Measurements from ENCODE around the gene GALNT18.

The GALNT18 gene

GRCh38 chr11:11436715-11437313 lies 185.0 kb downstream of the GALNT18 start:
- DNase-seq = no peak
- in situ Hi-C loops (cut with HindIII; ENCODE audit: low pct_ligation_motif_present, low pct_unique_long_range_greater_than_20kb, low sequenced_read_pairs) = no loop called here

DNA sequence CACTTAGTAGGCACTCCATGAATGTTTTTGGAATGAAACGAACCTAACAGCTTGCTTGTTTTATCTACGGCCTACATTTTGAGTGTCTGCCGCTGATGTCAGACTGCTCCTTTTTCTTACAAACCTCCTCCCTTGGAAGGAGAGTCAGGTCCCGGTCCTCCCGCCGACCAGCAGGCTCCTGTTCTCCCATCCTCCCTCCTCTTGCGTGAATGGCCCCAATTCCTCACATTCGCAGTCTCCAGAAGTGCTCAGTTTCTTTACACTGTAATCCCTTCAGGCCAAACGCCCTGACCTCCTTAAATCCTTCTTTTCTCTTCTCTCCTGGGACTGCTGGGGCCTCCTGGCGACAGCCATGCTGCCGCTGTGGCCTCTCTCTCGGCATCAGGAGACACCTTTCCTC lies 186.2 kb downstream of the GALNT18 start:
- no peak for DNase-seq
- in situ Hi-C loops (cut with HindIII; ENCODE audit: low pct_ligation_motif_present, low pct_unique_long_range_greater_than_20kb, low sequenced_read_pairs) = no loop called here

DNA sequence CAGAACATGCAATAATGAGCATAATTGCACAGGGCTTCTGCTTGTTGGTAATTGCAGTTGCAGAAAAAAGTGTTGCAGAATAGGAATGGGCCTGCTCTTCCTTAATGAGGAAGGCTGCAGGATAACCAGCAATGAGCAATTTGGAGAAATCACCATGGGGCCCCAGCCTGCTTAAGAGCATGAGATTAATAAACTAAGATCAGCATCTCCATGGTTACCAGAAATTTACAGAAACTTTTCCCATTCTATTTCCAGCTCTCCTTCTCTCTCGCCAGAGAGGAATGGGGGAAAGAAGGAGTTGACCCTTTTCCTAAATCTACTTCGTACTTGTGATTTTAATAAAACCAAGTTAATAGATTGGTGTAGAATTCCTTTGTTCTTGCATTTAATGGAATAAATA lies 187.8 kb downstream of the GALNT18 start:
- no peak for DNase-seq
- in situ Hi-C loops (cut with HindIII; ENCODE audit: low pct_ligation_motif_present, low pct_unique_long_range_greater_than_20kb, low sequenced_read_pairs) = no loop called here

- no peak for DNase-seq
- in situ Hi-C loops (cut with HindIII; ENCODE audit: low pct_ligation_motif_present, low pct_unique_long_range_greater_than_20kb, low sequenced_read_pairs) = no loop called here
Measured at GRCh38 chr11:11432621-11433319, 189.0 kb downstream of the GALNT18 start.

DNA sequence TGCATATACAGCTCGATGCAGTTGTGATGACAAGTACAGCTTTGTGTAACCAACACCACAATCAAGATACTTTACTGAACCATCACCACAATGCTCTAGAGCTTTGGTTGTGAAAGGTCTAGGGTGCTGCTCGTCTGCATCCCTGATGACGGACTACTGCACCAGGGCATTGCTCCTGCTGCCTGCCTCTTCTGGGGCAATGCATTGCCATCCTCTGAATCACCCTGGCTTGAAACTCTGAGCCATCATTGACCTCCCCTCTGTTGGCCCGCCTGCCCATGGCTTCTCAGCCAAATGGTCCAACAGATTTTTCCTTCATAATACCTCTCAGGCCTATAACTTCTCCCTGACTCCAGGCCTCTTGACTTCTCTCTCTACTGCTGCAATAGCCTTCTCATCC lies 191.4 kb downstream of the GALNT18 start:
- no peak for DNase-seq
- in situ Hi-C loops (cut with HindIII; ENCODE audit: low pct_ligation_motif_present, low pct_unique_long_range_greater_than_20kb, low sequenced_read_pairs) = no loop called here

- in situ Hi-C loops (cut with HindIII; ENCODE audit: low pct_ligation_motif_present, low pct_unique_long_range_greater_than_20kb, low sequenced_read_pairs) = no loop called here
- DNase-seq = no peak
Measured at GRCh38 chr11:11428714-11429113, 193.1 kb downstream of the GALNT18 start.

DNA sequence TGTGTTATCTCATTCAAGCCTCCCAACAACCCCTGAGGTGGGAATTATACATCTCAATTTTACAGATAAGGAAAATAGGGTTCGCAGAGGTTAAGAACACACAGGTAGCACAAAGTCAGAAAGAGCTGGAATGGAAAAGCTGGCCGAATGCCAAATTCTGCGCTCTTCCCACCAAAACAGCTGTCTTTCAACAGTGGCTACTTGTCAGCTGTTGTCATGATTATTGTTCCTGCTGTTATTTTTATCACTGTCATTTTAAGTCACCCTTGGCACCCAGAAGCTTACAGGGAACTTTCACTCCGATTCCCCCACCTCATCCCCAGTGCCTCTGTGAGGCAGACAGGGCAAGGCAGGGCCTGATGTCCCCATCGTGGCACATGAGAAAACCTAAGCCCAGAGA lies 194.3 kb downstream of the GALNT18 start:
- in situ Hi-C loops (cut with HindIII; ENCODE audit: low pct_ligation_motif_present, low pct_unique_long_range_greater_than_20kb, low sequenced_read_pairs) = no loop called here
- DNase-seq = no peak

- in situ Hi-C loops (cut with HindIII; ENCODE audit: low pct_ligation_motif_present, low pct_unique_long_range_greater_than_20kb, low sequenced_read_pairs) = no loop called here
- no peak for DNase-seq
Measured at GRCh38 chr11:11427140-11427539, 194.7 kb downstream of the GALNT18 start.

GRCh38 chr11:11426226-11426952 lies 195.4 kb downstream of the GALNT18 start:
- no peak for DNase-seq
- in situ Hi-C loops (cut with HindIII; ENCODE audit: low pct_ligation_motif_present, low pct_unique_long_range_greater_than_20kb, low sequenced_read_pairs) = no loop called here

DNA sequence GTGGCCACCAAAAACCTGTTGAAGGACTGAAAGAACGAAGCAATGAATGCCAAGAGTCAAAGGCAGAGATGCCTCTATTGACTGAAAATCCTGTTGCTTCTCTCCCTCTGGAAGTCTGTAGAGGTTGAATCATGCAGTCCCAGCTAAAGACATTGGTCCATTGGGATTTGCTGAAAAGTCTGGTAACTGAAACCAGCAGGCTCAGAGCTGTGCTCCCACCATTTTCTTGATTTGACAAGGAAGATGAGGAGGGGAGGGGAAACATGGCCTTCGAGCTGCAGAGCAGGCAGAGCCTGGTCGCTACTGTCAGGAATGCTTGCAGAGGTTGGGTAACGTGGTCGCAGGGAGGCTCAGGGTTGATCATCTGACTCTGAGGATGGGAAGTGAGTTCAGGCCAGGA lies 196.0 kb downstream of the GALNT18 start:
- no peak for DNase-seq
- in situ Hi-C loops (cut with HindIII; ENCODE audit: low pct_ligation_motif_present, low pct_unique_long_range_greater_than_20kb, low sequenced_read_pairs) = no loop called here

DNA sequence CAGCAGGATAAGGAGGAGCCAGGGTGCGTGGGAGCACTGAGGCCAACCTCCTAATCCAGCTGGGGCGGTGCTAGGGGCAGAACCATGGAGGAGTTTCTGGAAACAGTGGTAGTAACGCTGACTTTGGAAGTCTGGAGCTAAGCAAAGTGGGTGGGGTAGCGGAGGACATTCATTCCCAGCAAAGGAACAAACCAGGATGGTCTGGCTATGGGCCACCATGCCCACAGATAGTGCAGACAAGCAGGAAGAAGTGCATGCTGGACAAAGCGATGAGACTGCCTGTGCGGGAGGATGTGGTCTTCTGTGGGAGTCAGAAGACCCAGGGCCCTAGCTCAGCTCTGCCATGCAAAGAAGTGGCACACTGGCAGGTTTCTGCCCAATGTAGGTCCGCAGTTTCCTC lies 197.1 kb downstream of the GALNT18 start:
- in situ Hi-C loops (cut with HindIII; ENCODE audit: low pct_ligation_motif_present, low pct_unique_long_range_greater_than_20kb, low sequenced_read_pairs) = no loop called here
- DNase-seq = no peak

DNA sequence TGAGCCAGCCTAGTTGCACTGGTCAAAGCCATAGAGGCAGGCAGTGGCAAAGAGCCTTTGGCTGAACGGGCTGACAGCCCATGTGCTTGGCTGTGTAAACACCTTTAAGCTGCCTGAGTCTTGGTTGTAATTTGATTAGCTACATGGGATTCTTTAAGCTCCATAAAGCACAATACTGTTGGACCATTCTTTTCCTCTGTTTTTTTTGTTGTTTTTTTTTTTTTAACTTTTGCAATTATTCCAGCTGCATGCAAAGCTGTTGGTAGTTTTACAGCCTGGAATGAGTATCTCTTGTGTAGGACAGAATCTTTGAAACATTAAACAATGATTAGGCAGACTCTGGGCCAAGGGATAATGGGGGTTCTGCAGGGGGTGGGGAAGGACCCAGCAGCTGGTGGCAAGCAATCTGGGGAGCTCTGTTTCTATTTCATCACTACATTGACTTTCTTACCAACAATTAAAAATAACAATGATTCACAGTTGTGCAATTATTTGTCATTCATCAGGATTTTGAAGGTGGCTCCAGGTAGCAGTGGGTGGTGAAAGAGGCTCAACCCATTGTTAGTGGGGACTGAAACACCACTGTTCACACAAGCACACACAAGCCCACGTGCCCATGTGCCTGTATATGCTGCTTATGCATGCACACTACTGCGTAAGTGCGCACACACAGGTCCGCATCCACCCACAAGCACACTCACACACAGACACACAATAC lies 199.2 kb downstream of the GALNT18 start:
- DNase-seq = no peak
- in situ Hi-C loops (cut with HindIII; ENCODE audit: low pct_ligation_motif_present, low pct_unique_long_range_greater_than_20kb, low sequenced_read_pairs) = no loop called here

DNA sequence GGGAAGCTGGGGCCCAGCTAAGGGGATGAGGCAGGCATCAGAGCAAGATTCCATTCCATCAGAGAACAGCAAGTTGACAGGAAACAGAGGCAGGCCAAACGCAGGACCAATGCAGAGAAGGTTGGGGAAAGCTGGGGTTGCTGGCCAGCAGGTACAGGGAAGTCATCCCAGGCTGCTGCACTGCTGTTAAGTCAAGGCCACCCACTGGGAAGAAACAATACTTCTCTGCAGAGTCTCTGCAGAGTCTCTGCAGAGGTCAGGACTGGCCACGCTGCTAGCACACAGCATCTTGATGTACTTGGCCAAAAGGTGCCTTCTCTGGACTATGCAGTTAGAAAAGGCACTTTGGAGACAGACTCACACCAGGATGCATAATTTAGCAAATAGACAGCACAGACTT lies 200.3 kb downstream of the GALNT18 start:
- in situ Hi-C loops (cut with HindIII; ENCODE audit: low pct_ligation_motif_present, low pct_unique_long_range_greater_than_20kb, low sequenced_read_pairs) = no loop called here
- DNase-seq = no peak

DNA sequence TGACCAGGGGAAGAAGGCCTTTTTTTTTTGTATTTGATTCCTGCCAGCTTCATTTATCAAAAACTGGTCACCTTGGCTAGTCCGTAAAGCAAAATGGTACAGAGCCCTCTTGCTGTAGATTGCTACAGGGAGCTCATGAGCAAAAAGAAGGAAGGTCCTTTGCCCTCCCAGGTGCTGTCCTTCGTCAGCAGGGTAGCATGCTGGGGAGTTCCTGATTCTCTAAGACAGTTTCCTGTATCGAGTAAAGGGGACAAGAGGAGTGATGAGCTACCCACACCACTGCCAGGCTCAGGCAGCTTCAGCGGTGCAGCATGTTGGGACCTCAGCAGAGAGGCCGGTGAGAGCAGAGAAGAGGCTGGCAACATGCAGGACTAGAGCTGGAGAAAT lies 200.9 kb downstream of the GALNT18 start:
- no peak for DNase-seq
- in situ Hi-C loops (cut with HindIII; ENCODE audit: low pct_ligation_motif_present, low pct_unique_long_range_greater_than_20kb, low sequenced_read_pairs) = no loop called here

DNA sequence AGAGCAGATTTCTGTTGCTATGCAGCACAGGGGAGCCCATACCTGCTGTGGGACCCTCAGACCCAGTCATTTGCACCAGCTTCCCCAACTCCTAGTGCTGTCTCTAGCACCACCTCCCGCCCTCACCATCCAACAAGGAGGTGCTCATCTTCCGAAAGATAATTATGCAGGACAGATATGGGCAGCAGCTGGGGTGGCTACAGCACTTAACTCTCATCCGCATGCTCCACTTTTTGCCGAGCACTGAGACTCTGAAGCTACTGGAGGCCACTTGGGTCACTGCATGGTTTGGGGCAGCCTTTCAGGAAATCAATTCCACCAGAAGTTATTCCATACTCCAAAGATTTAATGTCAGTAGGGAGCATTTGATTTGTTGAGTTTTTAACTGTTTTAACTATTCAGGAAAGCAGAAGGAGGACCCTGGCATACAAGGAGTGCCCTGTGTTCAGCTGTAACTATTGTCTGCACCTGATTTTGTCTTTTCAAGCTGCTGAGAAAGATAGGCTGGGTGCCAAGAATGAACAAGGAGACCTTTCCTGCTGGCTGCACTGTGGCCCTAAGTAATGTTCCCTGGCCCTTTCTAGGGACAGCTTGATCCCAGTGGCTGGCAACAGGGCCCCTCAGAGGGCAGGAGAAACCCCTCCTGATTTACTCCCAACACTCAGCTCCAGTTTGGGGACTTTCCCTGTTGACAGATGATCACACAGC lies 201.5 kb downstream of the GALNT18 start:
- in situ Hi-C loops (cut with HindIII; ENCODE audit: low pct_ligation_motif_present, low pct_unique_long_range_greater_than_20kb, low sequenced_read_pairs) = no loop called here
- no peak for DNase-seq

GRCh38 chr11:11419747-11420146 lies 202.1 kb downstream of the GALNT18 start:
- no peak for DNase-seq
- in situ Hi-C loops (cut with HindIII; ENCODE audit: low pct_ligation_motif_present, low pct_unique_long_range_greater_than_20kb, low sequenced_read_pairs) = no loop called here

GRCh38 chr11:11416917-11417316 lies 204.9 kb downstream of the GALNT18 start:
- in situ Hi-C loops (cut with HindIII; ENCODE audit: low pct_ligation_motif_present, low pct_unique_long_range_greater_than_20kb, low sequenced_read_pairs) = no loop called here
- DNase-seq = peak; percentile 55

GRCh38 chr11:11416502-11416901 lies 205.3 kb downstream of the GALNT18 start:
- in situ Hi-C loops (cut with HindIII; ENCODE audit: low pct_ligation_motif_present, low pct_unique_long_range_greater_than_20kb, low sequenced_read_pairs) = no loop called here
- peak; percentile 66 for DNase-seq

GRCh38 chr11:11415901-11416300 lies 205.9 kb downstream of the GALNT18 start:
- no peak for DNase-seq
- in situ Hi-C loops (cut with HindIII; ENCODE audit: low pct_ligation_motif_present, low pct_unique_long_range_greater_than_20kb, low sequenced_read_pairs) = no loop called here
